ENCODE results near the gene BLID.

DNA sequence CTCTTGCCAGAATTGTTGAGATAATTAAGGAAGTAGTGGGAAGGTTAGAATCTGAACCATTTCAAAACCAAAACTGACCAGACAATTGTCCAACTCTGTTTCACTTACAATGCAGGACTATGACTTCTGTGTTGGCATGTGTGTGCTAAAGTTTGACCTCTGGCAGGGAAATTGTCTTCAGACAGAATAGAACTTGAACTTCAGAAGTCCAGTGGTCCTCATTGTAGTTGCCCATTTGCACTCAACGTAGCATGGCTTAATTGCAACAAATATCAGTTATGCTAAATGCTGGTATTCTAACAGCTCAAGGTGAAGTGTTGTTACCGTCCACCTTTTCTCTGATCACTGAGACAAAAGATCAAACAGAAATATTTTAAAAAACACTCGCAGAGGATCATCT lies 47.2 kb downstream of the BLID start:
- TF ChIP-seq, protein P1, sequence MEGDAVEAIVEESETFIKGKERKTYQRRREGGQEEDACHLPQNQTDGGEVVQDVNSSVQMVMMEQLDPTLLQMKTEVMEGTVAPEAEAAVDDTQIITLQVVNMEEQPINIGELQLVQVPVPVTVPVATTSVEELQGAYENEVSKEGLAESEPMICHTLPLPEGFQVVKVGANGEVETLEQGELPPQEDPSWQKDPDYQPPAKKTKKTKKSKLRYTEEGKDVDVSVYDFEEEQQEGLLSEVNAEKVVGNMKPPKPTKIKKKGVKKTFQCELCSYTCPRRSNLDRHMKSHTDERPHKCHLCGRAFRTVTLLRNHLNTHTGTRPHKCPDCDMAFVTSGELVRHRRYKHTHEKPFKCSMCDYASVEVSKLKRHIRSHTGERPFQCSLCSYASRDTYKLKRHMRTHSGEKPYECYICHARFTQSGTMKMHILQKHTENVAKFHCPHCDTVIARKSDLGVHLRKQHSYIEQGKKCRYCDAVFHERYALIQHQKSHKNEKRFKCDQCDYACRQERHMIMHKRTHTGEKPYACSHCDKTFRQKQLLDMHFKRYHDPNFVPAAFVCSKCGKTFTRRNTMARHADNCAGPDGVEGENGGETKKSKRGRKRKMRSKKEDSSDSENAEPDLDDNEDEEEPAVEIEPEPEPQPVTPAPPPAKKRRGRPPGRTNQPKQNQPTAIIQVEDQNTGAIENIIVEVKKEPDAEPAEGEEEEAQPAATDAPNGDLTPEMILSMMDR (IDR thresholded peaks at IDR 0.05) = no peak
- TF ChIP-seq POLR2AphosphoS5 (IDR thresholded peaks at IDR 0.05) = no peak
- no peak for TF ChIP-seq POLR2A (IDR thresholded peaks at IDR 0.05)

Data from prostate gland (tissue), 2 donors.